NK-92 (cell line): ENCODE data around the gene SSH2.

ENCODE experiments used
- DNase-seq: peaks from one replicate; lab custom pipeline; 2025; ENCODE audit not compliant: unreplicated experiment; lab: John Stamatoyannopoulos, UW

Gene SSH2

GRCh38 chr17:29716566-29716965 is 213.5 kb downstream of the SSH2 start:
- DNase-seq = no peak

- no peak for DNase-seq
Measured at GRCh38 chr17:29715680-29716079, 214.3 kb downstream of the SSH2 start.

GRCh38 chr17:29714146-29714545 is 215.9 kb downstream of the SSH2 start:
- DNase-seq = no peak

GRCh38 chr17:29713626-29714025 is 216.4 kb downstream of the SSH2 start:
- no peak for DNase-seq

- DNase-seq = no peak
Measured at GRCh38 chr17:29711588-29712385, 218.2 kb downstream of the SSH2 start.

- no peak for DNase-seq
Measured at GRCh38 chr17:29710891-29711418, 219.1 kb downstream of the SSH2 start.

- DNase-seq = no peak
Measured at GRCh38 chr17:29710520-29710884, 219.5 kb downstream of the SSH2 start.

GRCh38 chr17:29709866-29710519 is 220.0 kb downstream of the SSH2 start:
- no peak for DNase-seq

- no peak for DNase-seq
Measured at GRCh38 chr17:29707212-29707571, 222.8 kb downstream of the SSH2 start.

- DNase-seq = no peak
Measured at GRCh38 chr17:29706045-29706431, 224.0 kb downstream of the SSH2 start.

GRCh38 chr17:29705386-29705785 is 224.6 kb downstream of the SSH2 start:
- no peak for DNase-seq

GRCh38 chr17:29699283-29699682 is 230.7 kb downstream of the SSH2 start:
- no peak for DNase-seq

- DNase-seq = no peak
Measured at GRCh38 chr17:29698837-29699236, 231.2 kb downstream of the SSH2 start.

- no peak for DNase-seq
Measured at GRCh38 chr17:29698019-29698777, 231.8 kb downstream of the SSH2 start.

GRCh38 chr17:29697371-29697770 is 232.7 kb downstream of the SSH2 start:
- no peak for DNase-seq

- DNase-seq = no peak
Measured at GRCh38 chr17:29694918-29695563, 235.0 kb downstream of the SSH2 start.

- no peak for DNase-seq
Measured at GRCh38 chr17:29693751-29694150, 236.3 kb downstream of the SSH2 start.

GRCh38 chr17:29687596-29687995 is 242.4 kb downstream of the SSH2 start:
- no peak for DNase-seq

GRCh38 chr17:29686993-29687590 is 242.9 kb downstream of the SSH2 start:
- DNase-seq = no peak

GRCh38 chr17:29683481-29683880 is 246.5 kb downstream of the SSH2 start:
- no peak for DNase-seq

GRCh38 chr17:29682987-29683386 is 247.0 kb downstream of the SSH2 start:
- DNase-seq = no peak
